GM12873 (cell line): ENCODE results near the gene LRRTM4.

Experiments used
- CTCF ChIP-seq: IDR thresholded peaks from 2 replicates; pipeline ENCODE4 v1.5.1; 2012; ENCODE audit warnings: low read depth, mild to moderate bottlenecking, moderate library complexity, low read length, control low read depth; ENCODE audit not compliant: insufficient read depth; ENCODE audit errors: missing control alignments

Gene LRRTM4

GRCh38 chr2:77328134-77328931, 193.8 kb downstream of the LRRTM4 start:
- TF ChIP-seq CTCF = no peak

- no peak for TF ChIP-seq CTCF
These were observed 196.8 kb downstream of the LRRTM4 start for GRCh38 chr2:77325395-77325794.

GRCh38 chr2:77322431-77322830, 199.7 kb downstream of the LRRTM4 start:
- no peak for TF ChIP-seq CTCF

GRCh38 chr2:77314721-77315120, 207.5 kb downstream of the LRRTM4 start:
- no peak for TF ChIP-seq CTCF

- no peak for TF ChIP-seq CTCF
These were observed 211.8 kb downstream of the LRRTM4 start for GRCh38 chr2:77310416-77310815.

GRCh38 chr2:77309725-77310124, 212.5 kb downstream of the LRRTM4 start:
- no peak for TF ChIP-seq CTCF

- TF ChIP-seq CTCF = no peak
These were observed 220.7 kb downstream of the LRRTM4 start for GRCh38 chr2:77301441-77301840.
